ENCODE data around the gene UBE2I.

Gene UBE2I

GRCh38 chr16:1306334-1306733, 3.1 kb upstream of the UBE2I start:
- Histone ChIP-seq H3K9me2 (replicated peaks; ENCODE audit: low read depth, low read length) (no peaks in the 10 kb centered on the region), H3F3A (ENCODE audit: low read depth) (no peaks in the 10 kb centered on the region), H4K20me1 (ENCODE audit: insufficient read depth, low read length, poor library complexity, severe bottlenecking) (peaks cover 14% of the 10 kb centered on the region), H3K9ac (ENCODE audit: low read depth, low read length, poor library complexity, severe bottlenecking) (no peak overlapping the region), H3K9me3 (ENCODE audit: insufficient read depth, low read depth, low read length) (no peaks in the 10 kb centered on the region), H3K79me2 (ENCODE audit: insufficient read depth, low read length) (peaks cover 15% of the 10 kb centered on the region), H3K4me1 (ENCODE audit: insufficient read depth, low read length, poor library complexity, severe bottlenecking) (no peaks in the 10 kb centered on the region), H3K27me3 (ENCODE audit: insufficient read depth, low read length, poor library complexity, severe bottlenecking) (no peaks in the 10 kb centered on the region), H2AFZ (ENCODE audit: low read length) (no peak overlapping the region), H3K4me2 (ENCODE audit: low read depth, low read length, poor library complexity, severe bottlenecking) (no peak overlapping the region), H3K4me3 (ENCODE audit: low read length, poor library complexity, severe bottlenecking) (no peak overlapping the region), H3K36me3 (ENCODE audit: insufficient read depth, low read length) (no peaks in the 10 kb centered on the region)
- TF ChIP-seq CTCF (conservative IDR thresholded peaks at IDR 0.05; ENCODE audit: low read length) = no peak
- no peak for TF ChIP-seq EZH2phosphoT487 (IDR thresholded peaks at IDR 0.05; ENCODE audit: borderline replicate concordance)

GRCh38 chr16:1308036-1308976, 1.1 kb upstream of the UBE2I start:
- Histone ChIP-seq H3K4me2 (ENCODE audit: low read depth, low read length, poor library complexity, severe bottlenecking) (peak overlapping the region; percentile 31), H3K9me3 (ENCODE audit: insufficient read depth, low read depth, low read length) (no peaks in the 10 kb centered on the region), H3K79me2 (ENCODE audit: insufficient read depth, low read length) (peaks cover 35% of the 10 kb centered on the region), H3K9ac (ENCODE audit: low read depth, low read length, poor library complexity, severe bottlenecking) (peak overlapping the region; percentile 91), H2AFZ (ENCODE audit: low read length) (no peak overlapping the region), H3K4me1 (ENCODE audit: insufficient read depth, low read length, poor library complexity, severe bottlenecking) (no peaks in the 10 kb centered on the region), H3F3A (ENCODE audit: low read depth) (no peaks in the 10 kb centered on the region), H3K9me2 (replicated peaks; ENCODE audit: low read depth, low read length) (no peaks in the 10 kb centered on the region), H3K36me3 (ENCODE audit: insufficient read depth, low read length) (no peaks in the 10 kb centered on the region), H3K4me3 (ENCODE audit: low read length, poor library complexity, severe bottlenecking) (peak overlapping the region; percentile 79), H3K27me3 (ENCODE audit: insufficient read depth, low read length, poor library complexity, severe bottlenecking) (no peaks in the 10 kb centered on the region), H4K20me1 (ENCODE audit: insufficient read depth, low read length, poor library complexity, severe bottlenecking) (peaks cover 33% of the 10 kb centered on the region)
- TF ChIP-seq CTCF (conservative IDR thresholded peaks at IDR 0.05; ENCODE audit: low read length) (no peak), EZH2phosphoT487 (IDR thresholded peaks at IDR 0.05; ENCODE audit: borderline replicate concordance) (no peak)

GRCh38 chr16:1309888-1310831, 724 bp downstream of the UBE2I start:
- Histone ChIP-seq H4K20me1 (ENCODE audit: insufficient read depth, low read length, poor library complexity, severe bottlenecking) (peaks cover 43% of the 10 kb centered on the region), H3K36me3 (ENCODE audit: insufficient read depth, low read length) (no peaks in the 10 kb centered on the region; the same call in 1 of the 2 replicates), H3K9me2 (replicated peaks; ENCODE audit: low read depth, low read length) (no peaks in the 10 kb centered on the region)

More at GRCh38 chr16:1309888-1310831, 724 bp downstream of the UBE2I start:
- Histone ChIP-seq H3K4me3 (ENCODE audit: low read length, poor library complexity, severe bottlenecking) (peak overlapping the region; percentile 95), H3K4me2 (ENCODE audit: low read depth, low read length, poor library complexity, severe bottlenecking) (peak overlapping the region; percentile 88), H3F3A (ENCODE audit: low read depth) (no peaks in the 10 kb centered on the region), H3K27me3 (ENCODE audit: insufficient read depth, low read length, poor library complexity, severe bottlenecking) (no peaks in the 10 kb centered on the region), H2AFZ (ENCODE audit: low read length) (no peak overlapping the region), H3K4me1 (ENCODE audit: insufficient read depth, low read length, poor library complexity, severe bottlenecking) (no peaks in the 10 kb centered on the region), H3K9me3 (ENCODE audit: insufficient read depth, low read depth, low read length) (no peaks in the 10 kb centered on the region), H3K79me2 (ENCODE audit: insufficient read depth, low read length) (peaks cover 54% of the 10 kb centered on the region), H3K9ac (ENCODE audit: low read depth, low read length, poor library complexity, severe bottlenecking) (peak overlapping the region; percentile 92)
- TF ChIP-seq CTCF (conservative IDR thresholded peaks at IDR 0.05; ENCODE audit: low read length) = no peak
- TF ChIP-seq EZH2phosphoT487 (IDR thresholded peaks at IDR 0.05; ENCODE audit: borderline replicate concordance) = no peak
